Renal pelvis (tissue), 4 donors: ENCODE measurements around the gene MYCBPAP. TPM values are rescaled to one million over a fixed set of nuclear protein-coding genes. Genes with fewer than 3 reads are reported as not detected.

Source experiments
- DNase-seq: peaks from one replicate; pipeline ENCODE4 v3.0.0-alpha.2; 2013
- polyA plus RNA-seq, 3 donors: library from polyadenylated mRNA; unstranded; fragments of 120-200 nt; gene quantifications; one replicate each; pipeline ENCODE4 v1.2.1, GENCODE V29; 2013; ENCODE audit not compliant: insufficient read length in 3 of 3

Gene MYCBPAP
- polyA plus RNA-seq, 3 donors: 1.4 to 2.4 (median 2.3) TPM

DNA sequence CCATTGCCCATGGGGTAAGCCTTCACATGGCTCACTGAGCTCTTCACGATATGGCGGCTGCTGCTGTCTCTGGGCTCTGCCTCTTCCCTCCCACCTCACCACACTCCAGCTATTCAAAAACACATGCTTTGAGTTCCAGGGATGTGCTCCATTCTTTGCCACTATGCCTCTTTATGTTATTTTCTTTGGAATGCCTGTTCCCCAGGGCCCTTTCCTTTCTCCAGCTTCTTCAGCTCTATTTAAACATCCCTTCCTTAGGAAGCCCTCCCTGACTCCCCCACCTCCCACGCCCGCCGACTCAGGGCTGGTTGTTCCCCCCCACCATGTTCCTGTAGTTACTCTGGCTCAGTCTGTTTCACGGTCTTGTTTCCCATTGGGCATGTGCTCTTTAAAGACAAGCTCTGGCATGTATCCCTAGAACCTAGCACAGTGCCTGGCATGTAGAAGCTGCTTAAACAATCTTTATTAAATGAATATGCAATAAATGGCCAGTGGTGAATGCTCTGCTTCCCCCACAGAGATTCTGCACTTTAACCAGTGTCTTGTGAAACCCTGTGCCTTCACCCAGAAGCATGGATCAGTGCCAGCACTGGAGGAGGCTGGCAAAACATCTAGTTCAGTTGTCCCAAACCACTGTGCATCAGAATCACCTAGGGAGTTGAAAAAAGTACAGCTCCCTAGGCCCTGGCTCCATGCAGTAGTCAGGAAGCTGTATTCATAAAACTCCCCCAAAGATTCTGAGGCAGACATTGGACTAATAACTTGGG lies 6.9 kb downstream of the MYCBPAP start:
- no peak for DNase-seq

DNA sequence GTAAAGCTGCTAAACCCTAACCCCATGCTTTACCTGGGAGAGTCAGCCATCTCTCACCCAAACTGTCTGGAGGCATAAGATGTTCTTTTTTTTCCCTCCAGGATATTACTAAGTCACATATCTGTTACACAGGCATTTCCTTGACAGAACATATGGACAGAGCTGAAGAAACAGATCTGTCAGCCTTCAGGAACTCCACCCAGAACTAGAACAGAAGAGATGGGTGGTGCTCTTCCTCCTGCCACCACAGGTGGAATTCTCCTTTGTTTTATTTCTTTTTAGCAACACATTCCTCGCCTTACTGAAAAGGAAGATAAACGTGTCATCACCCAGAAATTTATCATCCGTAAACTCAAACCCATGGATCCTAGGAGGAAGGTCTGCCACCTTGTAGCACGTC lies 8.8 kb downstream of the MYCBPAP start:
- no peak for DNase-seq

DNA sequence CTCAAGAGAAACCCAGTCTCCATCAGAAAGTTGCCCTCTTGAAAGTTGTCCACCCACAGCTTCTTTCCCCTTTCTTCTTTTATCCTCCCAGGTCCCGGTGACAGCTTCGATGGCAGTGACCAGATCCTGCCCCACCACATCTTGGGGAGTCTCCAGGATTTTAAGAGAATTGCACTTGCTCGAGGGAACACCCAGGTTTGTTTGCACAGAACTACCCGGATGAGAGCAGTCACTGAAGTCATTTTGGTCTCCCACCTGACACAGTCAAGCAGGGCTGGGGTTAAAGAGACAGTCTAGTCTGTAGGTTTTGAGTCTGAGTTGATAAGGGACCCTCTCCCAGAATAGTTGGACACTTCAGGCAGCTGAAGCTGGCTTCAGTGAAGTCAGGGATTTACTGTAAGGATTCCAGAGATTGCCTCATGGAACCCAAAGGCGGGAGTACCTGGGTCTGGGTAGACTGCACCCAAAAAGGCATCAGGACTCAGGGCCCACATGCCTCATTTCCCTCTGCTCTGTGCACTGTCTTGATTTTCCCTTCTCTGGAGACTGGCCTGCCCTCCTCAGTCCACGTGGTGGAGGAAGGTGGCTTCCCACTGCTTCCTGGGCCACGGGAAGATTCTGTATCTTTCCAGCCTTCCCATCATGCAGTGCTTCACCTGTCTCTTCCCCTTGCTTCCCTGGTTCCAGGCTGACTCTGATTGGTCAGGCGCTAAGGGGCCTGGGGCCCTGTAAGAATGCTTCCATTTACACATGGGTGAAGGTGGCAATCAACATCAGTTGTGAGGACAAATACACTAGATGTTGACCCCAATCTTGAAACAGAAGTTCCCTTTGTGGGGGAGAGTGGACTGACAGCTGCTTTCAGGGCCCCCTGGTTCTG lies 9.5 kb downstream of the MYCBPAP start:
- no peak for DNase-seq

DNA sequence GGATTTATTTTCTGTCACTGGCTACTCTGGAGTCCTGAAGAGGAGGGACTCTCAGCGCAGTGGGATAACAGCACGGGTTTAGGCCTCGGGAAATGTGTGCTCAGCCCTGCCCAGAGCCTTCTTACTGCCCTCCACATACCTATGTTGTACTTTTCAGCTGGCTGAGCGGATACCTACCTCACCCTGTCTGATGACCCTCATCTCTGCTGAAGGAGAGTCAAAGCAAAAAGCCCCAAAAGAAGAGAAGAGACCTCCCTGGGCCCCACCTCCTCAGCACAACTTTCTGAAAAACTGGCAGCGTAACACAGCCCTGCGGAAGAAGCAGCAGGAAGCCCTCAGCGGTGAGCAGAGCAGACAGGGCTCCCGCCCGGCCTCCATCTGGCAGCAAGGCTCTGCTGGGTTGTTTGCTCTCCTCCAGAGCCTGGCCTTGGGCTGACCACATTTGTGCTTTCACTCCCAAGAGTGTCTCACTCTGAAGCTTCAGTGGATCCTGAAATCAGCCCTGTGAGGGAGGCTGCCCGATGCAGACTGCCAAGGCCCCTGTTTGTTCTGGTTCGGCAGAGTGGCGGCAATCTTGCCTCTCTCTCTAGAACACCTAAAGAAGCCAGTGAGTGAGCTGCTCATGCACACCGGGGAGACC lies 10.3 kb downstream of the MYCBPAP start:
- DNase-seq: no peak

DNA sequence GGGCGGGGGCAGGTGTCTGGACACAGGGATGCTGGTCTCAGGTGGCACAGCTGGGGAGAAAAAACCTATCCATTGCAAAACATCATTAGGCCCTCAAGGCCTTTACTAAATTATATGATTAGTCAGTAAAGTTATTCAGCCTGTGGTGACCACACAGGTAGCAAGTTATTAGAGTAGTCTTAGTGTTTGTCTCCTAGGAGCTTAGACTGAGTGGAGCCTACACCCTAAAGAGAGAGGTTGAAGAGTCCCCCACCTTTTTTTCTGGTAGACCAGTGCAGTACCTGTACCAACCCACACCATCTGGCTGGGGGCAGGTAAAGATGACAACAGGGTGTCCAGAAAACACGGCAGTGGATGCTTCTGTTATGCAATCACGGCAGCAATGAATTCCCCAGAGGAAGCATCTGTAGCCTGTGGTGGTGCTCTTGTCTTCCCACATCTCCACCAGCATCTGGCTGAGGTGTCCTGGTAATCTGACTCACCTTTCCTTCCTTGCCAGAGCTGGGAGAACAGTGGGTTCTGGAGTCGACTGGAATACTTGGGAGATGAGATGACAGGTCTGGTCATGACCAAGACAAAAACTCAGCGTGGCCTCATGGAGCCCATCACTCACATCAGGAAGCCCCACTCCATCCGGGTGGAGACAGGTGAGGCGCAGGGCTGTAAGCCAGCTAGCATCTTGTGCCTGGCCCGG lies 11.0 kb downstream of the MYCBPAP start:
- DNase-seq: no peak

DNA sequence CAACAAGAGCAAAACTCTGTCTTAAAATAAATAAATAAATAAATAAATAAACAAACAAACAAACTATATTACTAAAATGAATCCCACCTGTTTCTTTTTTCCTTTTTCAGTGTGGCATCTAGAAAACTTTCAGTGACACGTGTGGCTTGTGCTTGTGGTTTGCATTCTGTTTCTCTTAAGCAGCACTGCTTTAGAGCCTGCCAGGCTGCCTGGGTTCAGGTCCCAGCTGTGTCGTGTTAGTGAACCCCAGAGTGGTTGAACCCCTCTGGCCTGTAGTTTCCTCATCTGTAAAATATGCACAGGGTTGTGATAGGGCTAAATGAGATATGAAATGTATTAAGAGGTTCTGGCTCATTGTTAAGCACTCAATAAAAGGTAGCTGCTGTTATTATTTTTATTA lies 12.2 kb downstream of the MYCBPAP start:
- DNase-seq: no peak

DNA sequence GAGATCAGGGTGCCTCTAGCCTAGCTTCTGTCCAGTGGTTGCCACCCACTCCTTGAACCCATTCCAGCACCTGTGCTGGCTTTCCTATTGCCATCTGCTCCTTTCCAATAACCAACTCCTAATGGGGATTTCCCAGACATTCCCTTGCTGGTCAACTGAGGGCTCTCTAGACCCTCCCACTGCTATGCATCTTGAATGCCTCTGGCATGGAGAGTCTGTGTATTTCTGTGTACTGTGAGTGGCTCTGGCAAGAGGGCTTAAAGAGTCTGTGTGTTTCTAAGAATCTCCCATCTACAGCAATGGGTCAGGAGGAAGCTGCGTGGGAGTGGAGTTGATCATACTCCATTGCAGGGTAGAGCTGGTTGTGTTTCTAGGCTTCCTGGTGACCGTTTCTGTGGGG lies 13.3 kb downstream of the MYCBPAP start:
- no peak for DNase-seq

DNA sequence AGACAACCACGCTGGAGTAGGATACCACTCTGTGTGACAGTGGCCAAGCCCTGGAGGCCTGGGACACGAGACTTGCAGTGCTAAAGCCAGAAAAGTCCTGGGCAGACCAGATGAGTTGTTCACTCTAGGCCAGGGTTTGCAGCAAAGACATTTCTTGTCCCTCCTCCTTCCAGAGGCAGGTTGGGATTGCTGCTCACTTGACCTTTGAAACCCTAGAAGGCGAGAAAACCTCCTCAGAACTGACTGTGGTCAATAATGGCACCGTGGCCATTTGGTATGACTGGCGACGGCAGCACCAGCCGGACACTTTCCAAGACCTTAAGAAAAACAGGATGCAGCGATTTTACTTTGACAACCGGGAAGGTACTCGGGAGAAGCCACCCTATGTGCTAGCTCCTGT lies 14.5 kb downstream of the MYCBPAP start:
- DNase-seq: no peak

DNA sequence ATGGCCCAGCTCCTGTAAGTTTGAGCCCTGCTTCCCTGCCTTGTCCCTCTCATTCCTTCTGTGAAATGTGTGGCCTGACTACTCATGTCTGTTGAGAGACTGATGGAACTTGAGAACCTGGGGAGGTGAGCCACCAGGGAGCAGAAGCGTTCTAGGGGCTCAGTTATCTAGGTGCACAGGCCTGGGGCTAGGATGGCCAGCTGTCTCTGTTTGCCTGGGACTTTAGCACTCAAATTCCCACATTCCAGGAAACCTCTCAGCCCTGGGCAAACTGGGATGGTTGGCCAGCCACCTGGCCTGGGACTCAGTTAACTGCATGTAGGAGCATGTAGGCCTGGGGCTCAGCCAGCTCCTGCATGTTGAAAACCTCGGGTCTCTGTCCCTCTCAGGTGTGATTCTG lies 15.0 kb downstream of the MYCBPAP start:
- DNase-seq: no peak

DNA sequence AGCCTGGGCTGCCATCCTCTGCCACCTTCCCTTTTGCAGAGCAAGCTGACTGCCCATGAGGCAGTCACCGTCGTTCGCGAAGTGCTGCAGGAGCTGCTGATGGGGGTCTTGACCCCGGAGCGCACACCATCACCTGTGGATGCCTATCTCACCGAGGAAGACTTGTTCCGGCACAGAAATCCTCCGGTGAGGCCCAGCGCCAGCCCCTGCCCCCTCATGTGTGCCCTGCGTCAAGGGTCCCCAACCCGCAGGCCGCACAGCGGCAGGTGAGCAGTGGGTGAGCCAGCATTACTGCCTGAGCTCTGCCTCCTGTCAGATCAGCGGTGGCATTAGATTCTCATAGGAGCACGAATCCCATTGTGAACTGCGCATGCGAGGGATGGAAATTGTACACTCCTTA lies 16.6 kb downstream of the MYCBPAP start:
- no peak for DNase-seq

DNA sequence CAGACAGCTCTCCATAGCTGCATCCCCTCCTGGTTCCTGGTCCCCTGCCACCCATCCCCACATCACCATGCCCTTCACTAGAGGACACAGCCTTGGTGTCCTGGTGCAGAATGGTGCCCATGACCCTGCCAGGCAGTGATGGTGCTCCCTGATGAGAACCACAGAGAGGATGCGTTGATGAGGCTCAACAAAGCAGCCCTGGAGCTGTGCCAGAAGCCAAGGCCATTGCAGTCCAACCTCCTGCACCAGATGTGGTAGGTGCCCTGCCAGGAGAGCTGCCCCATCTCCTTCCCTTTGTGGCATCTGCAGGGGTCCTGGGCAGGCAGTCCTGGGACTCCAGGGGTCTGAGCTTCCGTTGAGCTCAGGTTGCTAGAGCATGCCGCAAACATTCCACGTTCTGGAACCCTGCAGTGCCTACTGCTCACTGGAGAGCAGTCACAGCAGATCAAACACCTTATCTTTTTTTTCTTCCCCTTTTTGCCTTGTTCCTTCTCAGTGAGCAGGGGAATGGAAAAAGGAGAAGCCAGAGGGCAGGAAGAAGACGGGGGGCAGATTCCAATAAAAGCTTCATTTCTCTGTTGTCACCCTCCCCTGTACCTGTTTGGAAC lies 19.0 kb downstream of the MYCBPAP start:
- no peak for DNase-seq

DNA sequence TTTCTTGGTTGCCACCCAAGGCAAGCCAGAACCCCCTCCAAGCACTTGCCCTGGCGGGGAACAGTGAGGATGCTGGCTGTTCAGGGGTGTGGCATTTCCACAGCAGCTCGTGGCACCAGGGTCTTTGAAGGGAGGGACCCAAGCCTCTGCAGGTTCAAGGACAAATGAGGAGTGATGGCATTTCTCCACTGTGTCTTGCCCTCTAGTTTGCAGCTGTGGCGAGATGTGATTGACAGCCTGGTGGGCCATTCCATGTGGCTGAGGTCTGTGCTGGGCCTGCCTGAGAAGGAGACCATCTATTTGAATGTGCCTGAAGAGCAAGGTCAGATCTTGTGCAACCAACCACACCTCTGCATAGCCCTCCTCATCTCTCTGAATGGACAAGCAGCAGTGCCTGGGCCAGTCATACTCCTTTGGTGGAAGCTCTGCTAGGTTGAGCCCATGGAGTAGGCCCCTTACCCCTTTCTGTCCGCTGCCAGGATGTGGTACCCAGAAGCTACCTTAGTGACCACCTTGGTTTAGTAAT lies 19.8 kb downstream of the MYCBPAP start:
- no peak for DNase-seq

DNA sequence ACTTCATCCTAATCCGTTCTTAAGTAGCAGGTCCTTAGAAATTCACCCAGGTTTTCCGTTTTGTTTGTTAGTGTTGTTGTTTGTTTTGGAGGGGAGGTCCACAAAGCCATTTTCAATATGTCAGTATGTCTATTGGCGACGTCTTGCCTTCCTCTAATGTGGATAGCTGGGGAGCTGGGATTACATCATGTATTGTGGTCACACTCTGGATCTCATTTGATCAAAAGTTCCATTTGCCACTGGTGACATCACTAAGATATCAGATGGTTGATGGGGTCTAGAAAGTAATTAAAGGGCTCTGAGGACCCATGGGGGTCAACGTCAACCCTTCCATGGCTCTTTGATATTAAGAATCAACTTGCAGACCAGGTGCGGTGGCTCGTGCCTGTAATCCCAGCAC lies 21.6 kb downstream of the MYCBPAP start:
- DNase-seq: no peak

DNA sequence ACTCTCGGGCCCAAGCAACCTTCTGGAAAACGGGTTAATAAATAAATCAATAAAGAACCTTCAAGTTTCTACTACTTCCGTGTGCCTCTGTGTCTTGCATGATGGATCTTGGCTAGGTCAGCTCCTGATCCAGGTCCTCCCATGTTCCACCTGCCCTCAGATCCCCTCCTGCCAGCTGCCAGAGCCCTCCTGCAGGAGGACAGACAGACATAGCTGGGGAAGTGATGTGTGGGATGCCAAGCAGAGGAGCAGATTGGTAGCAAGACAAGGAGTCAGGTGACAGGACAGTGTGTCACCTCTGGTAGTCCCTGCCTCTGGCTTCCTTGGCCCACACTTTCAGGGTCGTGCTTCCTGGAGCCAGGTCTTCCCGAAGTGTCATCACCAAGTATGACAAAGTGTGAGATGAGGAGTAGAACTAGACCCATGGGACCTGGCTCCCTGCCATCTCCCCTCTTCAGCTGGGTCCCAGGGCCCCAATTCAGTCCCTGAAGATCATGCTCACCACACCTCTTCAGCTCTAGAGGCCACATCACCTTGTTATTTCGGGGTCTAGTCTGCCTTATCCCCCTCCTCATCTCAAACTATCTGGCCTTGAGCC lies 23.3 kb downstream of the MYCBPAP start:
- no peak for DNase-seq

DNA sequence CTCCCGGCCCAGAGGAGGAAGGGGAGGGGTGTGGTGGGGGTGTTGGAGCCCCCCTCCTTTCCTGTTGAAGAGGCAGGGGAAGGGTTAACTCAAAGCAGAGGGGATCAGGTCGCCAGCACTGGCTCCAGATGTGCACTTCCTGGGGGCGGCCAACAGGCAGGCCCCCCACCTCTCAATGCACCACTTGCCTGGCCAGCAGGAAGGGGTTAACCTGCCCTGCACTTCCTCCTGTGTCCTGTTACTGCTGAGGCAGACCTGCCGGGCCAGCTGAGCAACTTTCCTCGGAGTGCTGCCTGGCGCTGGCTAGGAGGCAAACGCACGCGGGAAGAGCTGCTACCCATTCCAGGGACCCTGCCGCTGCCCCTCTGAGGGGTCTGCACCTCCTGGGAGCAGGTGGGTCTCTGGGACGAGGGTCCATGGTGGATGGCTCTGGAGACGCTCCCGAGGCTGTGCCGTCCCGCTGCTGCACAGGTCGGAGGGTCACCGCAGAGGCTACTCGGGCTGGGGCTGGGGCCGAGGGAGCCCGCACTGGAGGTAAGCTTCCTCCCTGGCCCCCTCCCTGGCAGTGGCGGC lies 24.3 kb downstream of the MYCBPAP start, which contains the start of gene EPN3:
TSS of gene EPN3 (plus strand) at position 284 of the 573 bp plus-strand sequence. CDS start 3,822 bp downstream, outside the sequence.
- DNase-seq: no peak

DNA sequence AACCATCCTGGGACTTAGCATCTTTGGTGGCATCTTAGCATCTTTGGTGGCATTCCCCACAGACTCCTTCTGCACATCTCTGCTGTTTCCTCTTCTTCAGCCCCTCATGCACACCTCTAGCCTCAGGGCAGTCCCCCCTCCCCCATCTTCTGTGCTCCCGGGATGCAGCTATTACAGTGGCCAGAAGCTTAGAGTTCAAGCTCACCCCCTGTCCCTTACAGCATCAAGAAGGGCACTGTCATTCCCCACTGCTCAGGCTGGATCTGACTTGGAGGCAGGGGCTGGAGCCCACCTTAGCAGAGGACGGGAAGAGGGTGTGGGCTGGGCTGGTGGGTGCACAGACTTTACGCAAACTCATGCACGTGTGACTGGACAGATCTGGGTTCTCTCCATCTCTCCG lies 24.9 kb downstream of the MYCBPAP start:
- DNase-seq: no peak

DNA sequence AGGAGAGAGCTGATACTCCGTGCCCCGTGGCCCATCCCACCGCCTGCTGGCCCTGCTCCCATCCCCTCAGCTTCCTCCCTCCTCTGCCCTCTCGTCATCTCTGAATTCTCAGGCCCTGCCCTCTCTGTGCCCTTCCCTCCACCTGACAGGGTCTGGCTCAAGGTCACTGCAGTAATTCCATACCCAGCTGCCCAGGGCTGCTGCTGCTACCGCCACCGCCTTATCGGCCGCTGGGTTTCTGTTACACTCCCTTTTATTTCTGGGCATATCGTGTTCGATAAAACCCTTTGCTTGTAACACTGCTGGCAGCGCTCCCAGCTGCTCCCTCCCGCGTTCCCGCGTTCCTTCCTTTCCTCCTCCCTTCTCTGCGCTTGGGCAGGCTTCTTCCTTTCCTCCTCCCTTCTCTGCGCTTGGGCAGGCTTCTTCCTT lies 25.5 kb downstream of the MYCBPAP start:
- DNase-seq: peak; percentile 71

DNA sequence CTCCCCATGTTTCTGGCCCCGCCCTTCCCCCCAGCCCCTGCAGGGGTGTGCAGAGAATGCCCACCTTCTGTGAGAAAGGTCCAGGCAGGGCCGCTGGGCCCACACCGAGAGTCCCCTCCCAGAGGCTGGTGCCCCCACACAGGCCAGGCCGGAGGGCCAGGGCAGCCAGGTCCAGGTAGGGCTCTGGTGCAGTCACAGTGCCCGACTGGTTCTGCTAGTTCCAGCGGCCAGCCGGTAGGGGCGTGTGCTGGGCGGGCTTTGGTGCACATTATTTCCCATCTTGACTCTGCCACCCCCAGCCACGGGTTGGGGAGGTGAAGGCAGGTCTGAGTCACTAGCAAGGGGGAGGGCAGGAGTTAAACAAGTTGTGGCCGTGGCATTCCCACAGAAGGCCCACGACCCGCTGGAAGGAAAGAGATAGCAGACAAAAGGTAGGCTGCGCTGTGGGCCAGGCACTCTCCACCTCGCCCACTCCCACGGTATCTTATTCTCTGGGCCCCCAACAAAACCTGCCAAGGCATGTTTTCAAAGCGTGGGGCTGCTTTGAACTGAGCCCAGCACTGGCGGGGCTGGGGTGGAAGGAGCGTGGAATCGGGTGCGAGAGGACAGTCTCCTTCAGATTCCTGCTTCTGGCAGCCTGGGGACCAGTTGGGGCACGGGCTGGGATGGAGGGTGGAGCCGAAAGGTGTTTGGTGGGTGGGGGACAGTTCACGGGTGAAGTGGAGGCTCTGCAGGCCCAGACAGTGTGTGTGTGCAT lies 26.2 kb downstream of the MYCBPAP start:
- no peak for DNase-seq

DNA sequence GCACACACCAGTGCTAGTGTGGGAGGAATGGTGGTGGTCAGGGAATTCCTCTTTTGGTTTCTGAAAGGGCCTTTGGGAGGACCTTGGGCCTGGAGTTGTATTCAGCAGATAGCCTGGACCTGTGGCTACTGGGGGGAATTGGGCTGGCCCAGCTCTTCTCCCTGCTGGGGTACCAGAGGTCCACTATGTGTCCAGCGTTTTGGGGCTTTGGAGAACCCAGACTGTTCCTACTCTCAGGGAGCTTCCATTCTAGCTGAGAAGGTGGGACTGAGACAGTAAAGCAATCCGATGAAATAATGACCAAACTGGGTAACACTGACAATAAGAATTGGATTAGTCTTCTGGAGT lies 26.7 kb downstream of the MYCBPAP start:
- no peak for DNase-seq

DNA sequence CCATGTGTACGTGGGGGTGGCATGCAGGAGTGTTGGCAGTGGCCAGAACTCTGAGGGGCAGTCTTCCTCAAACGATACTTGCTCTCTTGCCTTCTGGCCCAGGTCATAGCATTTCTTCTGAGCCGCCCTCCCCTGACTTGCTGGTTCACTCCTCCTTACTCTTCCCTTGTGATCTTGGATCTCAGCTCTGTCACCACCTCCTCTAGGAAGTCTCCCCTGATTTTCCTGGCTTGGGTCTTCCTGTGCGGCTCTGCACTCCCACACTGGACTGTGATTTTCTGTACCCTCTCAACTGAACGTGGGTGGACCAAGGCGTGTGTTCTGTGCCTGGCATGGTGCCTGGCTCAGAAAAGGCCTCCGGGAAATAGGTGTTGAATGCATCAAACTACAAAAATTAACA lies 27.2 kb downstream of the MYCBPAP start:
- no peak for DNase-seq
